ENCODE results near the gene COL13A1. TPM values are rescaled to one million over a fixed set of nuclear protein-coding genes. Genes with fewer than 3 reads are reported as not detected.

The COL13A1 gene
- total and polyA plus RNA-seq, 2 of the 8 experiments (the other 6 are each of a cell fraction or from before 2014, with no cell fraction given) = 2.6 to 5.2 TPM

DNA sequence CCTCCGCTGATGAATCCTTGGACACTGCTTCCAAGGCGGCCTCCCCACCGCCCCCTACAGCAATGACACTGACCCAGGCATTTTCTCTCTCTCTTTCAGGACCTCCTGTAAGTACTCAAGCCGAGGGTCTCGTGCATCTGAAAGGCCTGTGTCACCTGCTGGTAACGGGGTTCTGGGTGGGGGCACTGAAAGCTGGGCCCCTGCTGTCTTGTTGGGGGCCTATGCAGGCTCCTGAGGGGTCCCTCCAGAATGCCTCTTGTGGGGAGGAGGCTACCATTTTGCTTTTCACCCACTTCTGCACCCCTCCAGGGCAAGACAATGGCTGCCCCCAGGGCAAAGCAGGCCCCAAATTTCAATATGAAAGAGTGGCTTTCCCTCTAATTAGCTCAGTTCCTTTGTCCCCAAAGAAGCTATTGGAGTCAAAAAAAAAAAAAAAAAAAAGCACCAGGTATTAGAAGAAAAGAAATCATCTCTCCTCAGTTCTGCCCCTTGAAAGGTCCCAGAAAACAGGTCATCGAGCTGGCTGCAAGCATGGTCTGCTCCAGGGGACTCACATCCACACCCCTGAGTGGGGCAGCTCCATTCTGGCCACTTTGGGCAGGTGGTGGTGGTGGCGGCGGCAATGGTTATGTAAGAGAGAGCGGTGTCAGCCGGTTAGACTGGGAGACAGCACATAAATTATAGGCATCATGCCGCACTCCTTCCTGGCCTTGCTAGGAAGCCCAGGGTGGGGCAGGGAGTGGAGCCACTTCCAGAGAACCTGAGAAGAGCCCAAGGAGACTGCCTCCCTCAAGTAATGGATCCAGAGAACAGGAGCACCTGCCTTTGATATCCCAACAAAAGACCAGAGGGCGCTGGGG lies 66.2 kb downstream of the COL13A1 start (continued):
- TF ChIP-seq NRF1 (IDR thresholded peaks at IDR 0.05; ENCODE audit: low read depth, low read length) = no peak

Measured in H1 (cell line).